K562 (cell line): ENCODE measurements around the gene UTS2R. TPM values are rescaled to one million over a fixed set of nuclear protein-coding genes. Genes with fewer than 3 reads are reported as not detected.
A peak's percentile ranks its signal among the peaks of the same experiment; 100 is the strongest.

Experiments
- ARID1B ChIP-seq: fragments of 450-650 bp; IDR thresholded peaks from 2 replicates; pipeline ENCODE4 v1.6.1; 2016; ENCODE audit warnings: antibody characterized with exemption, mild to moderate bottlenecking, inconsistent platforms
- C11orf30 ChIP-seq: fragments of 450-650 bp; IDR thresholded peaks from 2 replicates; pipeline ENCODE4 v1.6.1; 2016; ENCODE audit warnings: low read depth, mild to moderate bottlenecking
- CEBPG ChIP-seq, 3 experiments: fragments of 200-800 bp in 1 of 3; sonication (Bioruptor generic) in 1 of 3; sonication (generic) in 1 of 3; formaldehyde crosslinking in 1 of 3; IDR thresholded peaks in 2 of 3; conservative IDR thresholded peaks in 1 of 3; 2 replicates each; pipeline versions ENCODE4 v1.6.1 to v1.8.0; 2016 to 2022; ENCODE audit warnings: missing compliant biosample characterization in 2 of 3, missing genetic modification characterization in 2 of 3, mild to moderate bottlenecking in 1 of 3, missing genetic modification reagents in 1 of 3
- E2F6 ChIP-seq, 2 experiments: IDR thresholded peaks; 2 replicates each; pipeline ENCODE4 v1.6.1; 2011; ENCODE audit warnings: borderline replicate concordance in 1 of 2, control low read depth in 1 of 2, low read depth in 1 of 2, low read length in 1 of 2, mild to moderate bottlenecking in 1 of 2, mixed read lengths in 1 of 2, moderate library complexity in 1 of 2; ENCODE audit not compliant: insufficient read depth in 1 of 2, insufficient read length in 1 of 2, poor library complexity in 1 of 2, severe bottlenecking in 1 of 2; ENCODE audit errors: extremely low read depth in 1 of 2
- E4F1 ChIP-seq: fragments of 250-450 bp; sonication (Bioruptor Pico); IDR thresholded peaks from 2 replicates; pipeline ENCODE4 v1.5.0; 2021; ENCODE audit warnings: mild to moderate bottlenecking, borderline replicate concordance
- HOMEZ ChIP-seq: fragments of 250-450 bp; sonication (Bioruptor Pico); IDR thresholded peaks from 2 replicates; pipeline ENCODE4 v1.4.0; 2020; ENCODE audit warnings: mild to moderate bottlenecking, moderate library complexity
- KAT2B ChIP-seq: IDR thresholded peaks from one replicate; pipeline ENCODE4 v1.6.1; 2012; ENCODE audit warnings: low read depth, mild to moderate bottlenecking, control low read depth, inconsistent platforms, low read length, moderate library complexity
- RREB1 ChIP-seq: fragments of 250-450 bp; sonication (Bioruptor Pico); IDR thresholded peaks from 2 replicates; pipeline ENCODE4 v1.4.0; 2020
- TFAP4 ChIP-seq: sonication (generic); formaldehyde crosslinking; IDR thresholded peaks from 2 replicates; pipeline ENCODE4 v1.8.0; 2022; ENCODE audit warnings: missing genetic modification reagents, mild to moderate bottlenecking, moderate library complexity, borderline replicate concordance
- ZNF655 ChIP-seq: fragments of 250-450 bp; sonication (Bioruptor Pico); IDR thresholded peaks from 2 replicates; pipeline ENCODE4 v1.5.0; 2021
- polyA plus RNA-seq, 8 experiments: library from polyadenylated mRNA; depleted of rRNA in 4 of 8; stranded (reverse) in 5 of 8; unstranded in 3 of 8; fragments of >200 nt; fragmentation: Nextera tagmentation in 2 of 8; fragmentation: Illumina TruSeq in 1 of 8; extraction: Ambion mirVana in 2 of 8; extraction: Trizol in 1 of 8; gene quantifications; 2 replicates each; pipeline versions ENCODE4 v1.2.1 to v1.2.3, GENCODE V29; 2011 to 2014; ENCODE audit warnings: inconsistent platforms in 1 of 8, missing spikeins in 1 of 8
- total RNA-seq, 7 experiments: library from RNA; depleted of rRNA in 6 of 7; stranded (reverse); fragments of >200 nt in 6 of 7; fragmentation: Illumina TruSeq in 2 of 7; extraction: Trizol in 2 of 7; gene quantifications; 2 replicates each; pipeline versions ENCODE4 v1.2.1 to v1.2.3, GENCODE V29; 2011 to 2021; ENCODE audit warnings: low replicate concordance in 1 of 7

The UTS2R gene
- total and polyA plus RNA-seq, 9 of the 15 experiments (the other 6 are each of a cell fraction or from before 2014, with no cell fraction given), result 0.22 TPM; not detected in 8

GRCh38 chr17:82345151-82345976, 26.2 kb upstream of the UTS2R start (continued):
- TF ChIP-seq E4F1 (CRISPR knock-in tag) (no peak), RREB1 (CRISPR knock-in tag) (no peak; the same call in 1 of the 2 replicates), C11orf30 (peak; percentile 80), TFAP4 (peak; percentile 83), E2F6 (IDR thresholded peaks at IDR 0.05; ENCODE audit: borderline replicate concordance in 1 of 2, extremely low read depth in 1 of 2, insufficient read depth in 1 of 2, insufficient read length in 1 of 2, low read depth in 1 of 2, low read length in 1 of 2, poor library complexity in 1 of 2, severe bottlenecking in 1 of 2) (peak; percentile 84 to 92), CEBPG (CRISPR knock-in tag; IDR thresholded peaks at IDR 0.05) (no peak), CEBPG (tag; conservative IDR thresholded peaks at IDR 0.05 in 1 of 2, IDR thresholded peaks at IDR 0.05 in 1 of 2) (no peak), HOMEZ (CRISPR knock-in tag) (peak; percentile 89), KAT2B (no peak), ZNF655 (CRISPR knock-in tag) (no peak), ARID1B (peak; percentile 99)
